Mammary epithelial cell (primary cell): ENCODE measurements around the gene CRLF2.

Experiments used
- EZH2 ChIP-seq: IDR thresholded peaks from 2 replicates; pipeline ENCODE4 v1.6.1; 2012; ENCODE audit warnings: low read length, inconsistent platforms, borderline replicate concordance
- TF ChIP-seq, protein P1 (sequence below), 2 donors: IDR thresholded peaks in 1 of 2; conservative IDR thresholded peaks in 1 of 2; 2 replicates each; pipeline ENCODE4 v1.5.1; 2011 to 2012; ENCODE audit warnings: inconsistent platforms in 2 of 2, low read length in 2 of 2, mild to moderate bottlenecking in 2 of 2, control low read depth in 1 of 2, low read depth in 1 of 2; ENCODE audit not compliant: insufficient read depth in 1 of 2; ENCODE audit errors: extremely low read depth in 1 of 2

DNA sequence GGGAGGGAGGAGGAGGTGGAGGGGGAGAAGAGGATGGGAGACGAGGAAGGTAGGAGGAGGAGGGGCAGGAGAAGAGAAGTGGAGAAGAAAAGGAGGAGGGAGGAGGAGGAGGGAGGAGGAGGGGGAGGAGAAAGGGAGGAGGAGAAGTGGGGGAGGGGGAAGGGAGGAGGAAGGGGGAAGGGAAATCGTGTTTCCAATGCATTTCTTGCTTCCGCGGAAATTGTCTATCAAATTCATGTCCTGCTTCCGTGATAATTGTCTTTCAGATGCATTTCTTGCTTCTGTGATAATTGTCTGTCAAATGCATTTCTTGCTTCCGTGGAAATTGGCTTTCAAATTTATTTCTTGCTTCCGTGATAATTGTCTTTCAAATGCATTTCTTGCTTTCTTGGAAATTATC is 43.3 kb downstream of the CRLF2 start:
- TF ChIP-seq, protein P1, sequence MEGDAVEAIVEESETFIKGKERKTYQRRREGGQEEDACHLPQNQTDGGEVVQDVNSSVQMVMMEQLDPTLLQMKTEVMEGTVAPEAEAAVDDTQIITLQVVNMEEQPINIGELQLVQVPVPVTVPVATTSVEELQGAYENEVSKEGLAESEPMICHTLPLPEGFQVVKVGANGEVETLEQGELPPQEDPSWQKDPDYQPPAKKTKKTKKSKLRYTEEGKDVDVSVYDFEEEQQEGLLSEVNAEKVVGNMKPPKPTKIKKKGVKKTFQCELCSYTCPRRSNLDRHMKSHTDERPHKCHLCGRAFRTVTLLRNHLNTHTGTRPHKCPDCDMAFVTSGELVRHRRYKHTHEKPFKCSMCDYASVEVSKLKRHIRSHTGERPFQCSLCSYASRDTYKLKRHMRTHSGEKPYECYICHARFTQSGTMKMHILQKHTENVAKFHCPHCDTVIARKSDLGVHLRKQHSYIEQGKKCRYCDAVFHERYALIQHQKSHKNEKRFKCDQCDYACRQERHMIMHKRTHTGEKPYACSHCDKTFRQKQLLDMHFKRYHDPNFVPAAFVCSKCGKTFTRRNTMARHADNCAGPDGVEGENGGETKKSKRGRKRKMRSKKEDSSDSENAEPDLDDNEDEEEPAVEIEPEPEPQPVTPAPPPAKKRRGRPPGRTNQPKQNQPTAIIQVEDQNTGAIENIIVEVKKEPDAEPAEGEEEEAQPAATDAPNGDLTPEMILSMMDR (conservative IDR thresholded peaks at IDR 0.05 in 1 of 2, IDR thresholded peaks at IDR 0.05 in 1 of 2; ENCODE audit: extremely low read depth in 1 of 2, insufficient read depth in 1 of 2, low read depth in 1 of 2, low read length in 2 of 2), result no peak
- TF ChIP-seq EZH2, result no peak
